Fibroblast of lung (primary cell): ENCODE data around the gene H1-8. TPM values are rescaled to one million over a fixed set of nuclear protein-coding genes. Genes with fewer than 3 reads are reported as not detected.

Experiments used
- DNase-seq, 2 donors: peaks; one replicate each; pipeline versions ENCODE4 v3.0.0 to v3.0.0-alpha.2; 2010; ENCODE audit warnings: low read depth in 2 of 2
- H2AFZ ChIP-seq: 2 replicates; pipeline ENCODE4 v1.5.1; 2012; ENCODE audit warnings: low read length, control low read depth, inconsistent platforms
- H3K27ac ChIP-seq: 2 replicates; pipeline ENCODE4 v1.5.1; 2011; ENCODE audit warnings: low read length, control low read depth; ENCODE audit not compliant: insufficient read depth
- H3K27me3 ChIP-seq: 2 replicates; pipeline ENCODE4 v1.5.1; 2011; ENCODE audit warnings: mild to moderate bottlenecking, low read length; ENCODE audit not compliant: control insufficient read depth, insufficient read depth
- H3K36me3 ChIP-seq: 2 replicates; pipeline ENCODE4 v1.5.1; 2011; ENCODE audit warnings: low read length; ENCODE audit not compliant: control insufficient read depth, insufficient read depth
- H3K4me1 ChIP-seq: 2 replicates; pipeline ENCODE4 v1.5.1; 2011; ENCODE audit warnings: low read length; ENCODE audit not compliant: control insufficient read depth, insufficient read depth; ENCODE audit errors: extremely low read depth
- H3K4me2 ChIP-seq: 2 replicates; pipeline ENCODE4 v1.5.1; 2011; ENCODE audit warnings: low read length, control low read depth; ENCODE audit not compliant: insufficient read depth; ENCODE audit errors: extremely low read depth
- H3K4me3 ChIP-seq, 4 experiments: fragments of 200-600 bp in 1 of 4; sonication (generic) in 1 of 4; replicated peaks in 1 of 4; 2 replicates each; pipeline ENCODE4 v1.5.1; 2011 to 2016; ENCODE audit warnings: low read length in 4 of 4, low read depth in 3 of 4, mild to moderate bottlenecking in 3 of 4, control low read depth in 2 of 4, inconsistent platforms in 1 of 4, mixed read lengths in 1 of 4; ENCODE audit not compliant: insufficient read depth in 1 of 4; ENCODE audit errors: control extremely low read depth in 1 of 4
- H3K79me2 ChIP-seq: 2 replicates; pipeline ENCODE4 v1.5.1; 2012; ENCODE audit warnings: mild to moderate bottlenecking, low read length, inconsistent platforms; ENCODE audit not compliant: control insufficient read depth, insufficient read depth
- H3K9ac ChIP-seq: 2 replicates; pipeline ENCODE4 v1.5.1; 2011; ENCODE audit warnings: mild to moderate bottlenecking, low read length, control low read depth; ENCODE audit not compliant: insufficient read depth
- H3K9me3 ChIP-seq: 2 replicates; pipeline ENCODE4 v1.5.1; 2012; ENCODE audit warnings: low read depth, low read length; ENCODE audit not compliant: control insufficient read depth, insufficient read depth
- H4K20me1 ChIP-seq: 2 replicates; pipeline ENCODE4 v1.5.1; 2011; ENCODE audit warnings: low read length; ENCODE audit not compliant: control insufficient read depth, insufficient read depth; ENCODE audit errors: extremely low read depth
- EZH2 ChIP-seq: IDR thresholded peaks from 2 replicates; pipeline ENCODE4 v1.5.1; 2012; ENCODE audit warnings: low read length, control low read depth, mild to moderate bottlenecking; ENCODE audit errors: missing control alignments
- polyA plus RNA-seq, 2 donors: library from polyadenylated mRNA; depleted of rRNA in 1 of 2; stranded (reverse) in 1 of 2; unstranded in 1 of 2; fragments of >200 nt; gene quantifications; 2 replicates each; pipeline ENCODE4 v1.2.1, GENCODE V29; 2011 to 2012; ENCODE audit warnings: missing spikeins in 1 of 2
- total RNA-seq: library from RNA; depleted of rRNA; stranded (reverse); fragments of >200 nt; gene quantifications from 2 replicates; pipeline ENCODE4 v1.2.1, GENCODE V29; 2014
- TF ChIP-seq, protein P1 (sequence below), 2 donors: IDR thresholded peaks in 1 of 2; conservative IDR thresholded peaks in 1 of 2; 1 replicate in 1 of 2; 2 replicates in 1 of 2; pipeline ENCODE4 v1.5.1; 2011 to 2012; ENCODE audit warnings: low read length in 2 of 2, control low read depth in 1 of 2, inconsistent platforms in 1 of 2, low read depth in 1 of 2, mild to moderate bottlenecking in 1 of 2

The H1-8 gene
- total and polyA plus RNA-seq, 2 donors (not counting 1 experiment from before 2014, with no cell fraction given): not detected

DNA sequence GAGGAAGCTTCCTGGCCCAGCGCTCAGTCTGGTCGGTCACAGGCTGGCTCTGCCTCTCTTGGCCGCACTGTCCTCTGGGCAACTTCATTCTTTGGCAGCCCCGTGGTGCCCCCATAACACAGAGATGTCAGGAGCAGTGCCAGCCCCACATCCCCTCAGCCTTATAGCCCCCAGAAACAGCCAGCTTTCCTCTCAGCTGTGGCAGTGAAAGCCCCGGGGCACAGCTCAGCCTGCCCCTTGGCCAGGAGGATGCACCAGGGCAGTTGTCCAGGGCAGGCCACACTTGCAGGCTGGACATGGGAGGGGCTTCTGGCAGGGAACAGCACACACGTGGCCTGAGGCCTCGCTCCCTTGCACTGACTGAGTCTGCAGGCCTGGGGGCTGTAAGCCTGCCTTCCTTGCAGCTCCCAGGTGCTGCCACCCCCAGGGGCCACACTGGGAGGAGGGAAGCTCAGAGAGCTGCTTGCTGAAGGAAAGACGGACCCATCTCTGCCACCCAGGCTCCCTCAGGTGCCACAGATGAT lies 24.9 kb upstream of the H1-8 start:
- no peaks in the 10 kb centered on the region for H3K4me1 ChIP-seq
- H3K9ac ChIP-seq: no peak overlapping the region
- no peak for TF ChIP-seq EZH2
- H3K9me3 ChIP-seq: no peaks in the 10 kb centered on the region
- no peak for DNase-seq
- H3K36me3 ChIP-seq: no peaks in the 10 kb centered on the region
- no peak overlapping the region for H3K4me2 ChIP-seq
- H3K27ac ChIP-seq: no peak overlapping the region
- H3K79me2 ChIP-seq: no peaks in the 10 kb centered on the region
- H3K27me3 ChIP-seq: no peaks in the 10 kb centered on the region
- H4K20me1 ChIP-seq: no peaks in the 10 kb centered on the region
- H2AFZ ChIP-seq: no peak overlapping the region
- H3K4me3 ChIP-seq: no peak overlapping the region

DNA sequence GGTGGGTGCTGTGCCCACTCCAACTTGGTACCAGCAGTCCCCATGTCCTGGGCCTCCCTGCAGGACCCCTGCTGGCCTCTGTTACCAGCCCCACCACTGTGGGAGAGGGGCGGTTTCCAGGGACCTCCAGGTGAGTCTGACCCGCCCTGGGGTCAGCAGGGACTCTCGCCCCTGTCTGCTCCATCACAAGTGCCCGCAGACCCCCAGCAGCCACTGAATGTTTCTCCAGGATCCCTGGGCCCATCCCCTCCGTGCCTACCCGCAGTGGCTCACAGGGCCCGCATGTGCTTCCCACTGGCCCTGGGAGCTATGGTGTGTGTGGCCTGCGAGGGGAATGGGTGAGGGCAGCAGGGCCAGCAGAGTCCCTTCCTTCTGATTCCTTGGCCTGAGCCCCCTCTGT lies 24.4 kb upstream of the H1-8 start:
- TF ChIP-seq, protein P1, sequence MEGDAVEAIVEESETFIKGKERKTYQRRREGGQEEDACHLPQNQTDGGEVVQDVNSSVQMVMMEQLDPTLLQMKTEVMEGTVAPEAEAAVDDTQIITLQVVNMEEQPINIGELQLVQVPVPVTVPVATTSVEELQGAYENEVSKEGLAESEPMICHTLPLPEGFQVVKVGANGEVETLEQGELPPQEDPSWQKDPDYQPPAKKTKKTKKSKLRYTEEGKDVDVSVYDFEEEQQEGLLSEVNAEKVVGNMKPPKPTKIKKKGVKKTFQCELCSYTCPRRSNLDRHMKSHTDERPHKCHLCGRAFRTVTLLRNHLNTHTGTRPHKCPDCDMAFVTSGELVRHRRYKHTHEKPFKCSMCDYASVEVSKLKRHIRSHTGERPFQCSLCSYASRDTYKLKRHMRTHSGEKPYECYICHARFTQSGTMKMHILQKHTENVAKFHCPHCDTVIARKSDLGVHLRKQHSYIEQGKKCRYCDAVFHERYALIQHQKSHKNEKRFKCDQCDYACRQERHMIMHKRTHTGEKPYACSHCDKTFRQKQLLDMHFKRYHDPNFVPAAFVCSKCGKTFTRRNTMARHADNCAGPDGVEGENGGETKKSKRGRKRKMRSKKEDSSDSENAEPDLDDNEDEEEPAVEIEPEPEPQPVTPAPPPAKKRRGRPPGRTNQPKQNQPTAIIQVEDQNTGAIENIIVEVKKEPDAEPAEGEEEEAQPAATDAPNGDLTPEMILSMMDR (conservative IDR thresholded peaks at IDR 0.05 in 1 of 2, IDR thresholded peaks at IDR 0.05 in 1 of 2; ENCODE audit: low read depth in 1 of 2, low read length in 2 of 2): no peak
- no peak for TF ChIP-seq EZH2
- no peak overlapping the region for H3K27ac ChIP-seq
- no peaks in the 10 kb centered on the region for H3K27me3 ChIP-seq
- no peaks in the 10 kb centered on the region for H3K9me3 ChIP-seq
- H3K79me2 ChIP-seq: no peaks in the 10 kb centered on the region
- no peak for DNase-seq
- H4K20me1 ChIP-seq: no peaks in the 10 kb centered on the region
- no peak overlapping the region for H3K4me3 ChIP-seq
- H3K9ac ChIP-seq: no peak overlapping the region
- H3K4me2 ChIP-seq: no peak overlapping the region
- no peak overlapping the region for H2AFZ ChIP-seq
- H3K4me1 ChIP-seq: no peaks in the 10 kb centered on the region
- H3K36me3 ChIP-seq: no peaks in the 10 kb centered on the region

DNA sequence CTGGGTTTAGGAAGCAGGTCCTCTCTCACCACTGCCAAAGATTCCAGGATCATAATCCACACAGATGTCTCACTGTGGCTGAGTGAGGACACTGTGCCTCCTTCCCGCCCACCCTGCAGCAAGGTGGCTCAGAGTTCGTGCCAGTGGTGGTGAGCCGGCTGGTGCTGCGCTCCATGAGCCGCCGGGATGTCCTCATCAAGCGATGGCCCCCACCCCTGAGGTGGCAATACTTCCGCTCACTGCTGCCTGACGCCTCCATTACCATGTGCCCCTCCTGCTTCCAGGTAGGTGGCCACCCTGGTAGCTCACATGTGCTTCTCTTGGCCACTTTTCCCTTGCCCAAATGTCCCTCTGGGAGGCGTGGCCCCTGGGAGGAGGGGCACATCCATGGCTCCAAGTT lies 23.5 kb upstream of the H1-8 start:
- H3K36me3 ChIP-seq: no peaks in the 10 kb centered on the region
- H4K20me1 ChIP-seq: no peaks in the 10 kb centered on the region
- H3K4me1 ChIP-seq: no peaks in the 10 kb centered on the region
- TF ChIP-seq, protein P1 (conservative IDR thresholded peaks at IDR 0.05 in 1 of 2, IDR thresholded peaks at IDR 0.05 in 1 of 2; ENCODE audit: low read depth in 1 of 2, low read length in 2 of 2): no peak
- TF ChIP-seq EZH2: no peak
- H2AFZ ChIP-seq: no peak overlapping the region
- DNase-seq: no peak
- H3K4me2 ChIP-seq: no peak overlapping the region
- no peak overlapping the region for H3K27ac ChIP-seq
- H3K9me3 ChIP-seq: no peaks in the 10 kb centered on the region
- no peaks in the 10 kb centered on the region for H3K27me3 ChIP-seq
- no peak overlapping the region for H3K9ac ChIP-seq
- no peaks in the 10 kb centered on the region for H3K79me2 ChIP-seq
- H3K4me3 ChIP-seq: no peak overlapping the region
